Ramos (cell line): ENCODE data around the gene FAM8A1.

Source experiments
- in situ Hi-C: fragments of 300-500 bp; cut with MboI; formaldehyde crosslinking; loops from one replicate; pipeline ENCODE4 v1.14.3; 2022; ENCODE audit warnings: low sequenced_read_pairs; ENCODE audit not compliant: unreplicated experiment

FAM8A1 gene

GRCh38 chr6:17599877-17600526 lies at the start of gene FAM8A1:
FAM8A1 (plus strand) TSS chr6:17600302; CDS start chr6:17600410, 108 bp downstream.
- in situ Hi-C loops, result loop anchor here (25.0 kb wide), 2 partner anchors 438 to 637 kb away; no protein-coding TSS in a partner anchor

- in situ Hi-C loops, result no loop called here
These were observed 48.6 kb upstream of the FAM8A1 start for GRCh38 chr6:17551383-17551958.

- in situ Hi-C loops, result no loop called here
These were observed 47.2 kb upstream of the FAM8A1 start for GRCh38 chr6:17552861-17553260.

GRCh38 chr6:17556014-17556413 lies 44.1 kb upstream of the FAM8A1 start:
- in situ Hi-C loops, result no loop called here

GRCh38 chr6:17562636-17563035 lies 37.5 kb upstream of the FAM8A1 start:
- in situ Hi-C loops, result no loop called here

- in situ Hi-C loops, result no loop called here
These were observed 34.7 kb upstream of the FAM8A1 start for GRCh38 chr6:17565399-17565798.

- in situ Hi-C loops, result loop anchor here (25.0 kb wide), 1 partner anchor 413 kb away; no protein-coding TSS in a partner anchor
These were observed 25.1 kb upstream of the FAM8A1 start for GRCh38 chr6:17574866-17575560.

GRCh38 chr6:17577059-17577458 lies 23.0 kb upstream of the FAM8A1 start:
- in situ Hi-C loops, result loop anchor here (25.0 kb wide), 1 partner anchor 415 kb away; no protein-coding TSS in a partner anchor

GRCh38 chr6:17580518-17581048 lies 19.5 kb upstream of the FAM8A1 start:
- in situ Hi-C loops, result loop anchor here (25.0 kb wide), 1 partner anchor 418 kb away; no protein-coding TSS in a partner anchor

- in situ Hi-C loops, result loop anchor here (25.0 kb wide), 1 partner anchor 419 kb away; no protein-coding TSS in a partner anchor
These were observed 18.8 kb upstream of the FAM8A1 start for GRCh38 chr6:17581282-17581681.

- in situ Hi-C loops, result loop anchor here (25.0 kb wide), 1 partner anchor 422 kb away; no protein-coding TSS in a partner anchor
These were observed 16.3 kb upstream of the FAM8A1 start for GRCh38 chr6:17583811-17584210.

GRCh38 chr6:17584241-17584803 lies 15.8 kb upstream of the FAM8A1 start:
- in situ Hi-C loops, result loop anchor here (25.0 kb wide), 1 partner anchor 422 kb away; no protein-coding TSS in a partner anchor

GRCh38 chr6:17585766-17586490 lies 14.2 kb upstream of the FAM8A1 start:
- in situ Hi-C loops, result loop anchor here (25.0 kb wide), 1 partner anchor 424 kb away; no protein-coding TSS in a partner anchor

GRCh38 chr6:17586623-17587022 lies 13.5 kb upstream of the FAM8A1 start:
- in situ Hi-C loops, result loop anchor here (25.0 kb wide), 1 partner anchor 424 kb away; no protein-coding TSS in a partner anchor

- in situ Hi-C loops, result loop anchor here (25.0 kb wide), 1 partner anchor 426 kb away; no protein-coding TSS in a partner anchor
These were observed 12.1 kb upstream of the FAM8A1 start for GRCh38 chr6:17588011-17588410.

- in situ Hi-C loops, result loop anchor here (5.0 to 25.0 kb wide), 2 partner anchors 223 to 427 kb away; no protein-coding TSS in a partner anchor
These were observed 10.6 kb upstream of the FAM8A1 start for GRCh38 chr6:17589406-17590096.

GRCh38 chr6:17591287-17591686 lies 8.8 kb upstream of the FAM8A1 start:
- in situ Hi-C loops, result loop anchor here (5.0 to 25.0 kb wide), 2 partner anchors 221 to 429 kb away; no protein-coding TSS in a partner anchor

- in situ Hi-C loops, result loop anchor here (5.0 to 25.0 kb wide), 2 partner anchors 219 to 431 kb away; no protein-coding TSS in a partner anchor
These were observed 6.9 kb upstream of the FAM8A1 start for GRCh38 chr6:17593246-17593645.

GRCh38 chr6:17596085-17596484 lies 4.0 kb upstream of the FAM8A1 start:
- in situ Hi-C loops, result loop anchor here (25.0 kb wide), 1 partner anchor 434 kb away; no protein-coding TSS in a partner anchor
